Stimulated activated CD4-positive, alpha-beta T cell treated with anti-CD3 and anti-CD28 coated beads, Interleukin-4, amount 100 ng/mL, for 1 hour (primary cell): ENCODE results near the gene RPS24.

ENCODE experiments used
- DNase-seq: peaks from one replicate; pipeline ENCODE4 v3.0.0-alpha.2; 2020

The RPS24 gene

GRCh38 chr10:78028438-78029268 lies 5.0 kb upstream of the RPS24 start:
- no peak for DNase-seq

GRCh38 chr10:78029269-78030226 lies 4.1 kb upstream of the RPS24 start, which contains the start of gene POLR3A:
POLR3A (minus strand) TSS chr10:78029515; CDS start chr10:78029407, 108 bp downstream.
- DNase-seq = peak; percentile 91

- no peak for DNase-seq
Measured at GRCh38 chr10:78033387-78033636, 351 bp upstream of the RPS24 start.

- DNase-seq = no peak
Measured at GRCh38 chr10:78035025-78035424, 1.4 kb downstream of the RPS24 start.

- no peak for DNase-seq
Measured at GRCh38 chr10:78035437-78035836, 1.8 kb downstream of the RPS24 start.

- DNase-seq = no peak
Measured at GRCh38 chr10:78035933-78036583, 2.4 kb downstream of the RPS24 start.

GRCh38 chr10:78038105-78038504 lies 4.4 kb downstream of the RPS24 start:
- DNase-seq = no peak

- no peak for DNase-seq
Measured at GRCh38 chr10:78038791-78039547, 5.3 kb downstream of the RPS24 start.

- no peak for DNase-seq
Measured at GRCh38 chr10:78039743-78040142, 6.1 kb downstream of the RPS24 start.

- no peak for DNase-seq
Measured at GRCh38 chr10:78041170-78042057, 7.8 kb downstream of the RPS24 start.

GRCh38 chr10:78042058-78042751 lies 8.5 kb downstream of the RPS24 start:
- no peak for DNase-seq

- DNase-seq = no peak
Measured at GRCh38 chr10:78042752-78043104, 9.1 kb downstream of the RPS24 start.

- no peak for DNase-seq
Measured at GRCh38 chr10:78044179-78044578, 10.5 kb downstream of the RPS24 start.

GRCh38 chr10:78044699-78045098 lies 11.0 kb downstream of the RPS24 start:
- no peak for DNase-seq

GRCh38 chr10:78045237-78045636 lies 11.6 kb downstream of the RPS24 start:
- DNase-seq = peak; percentile 25

- DNase-seq = no peak
Measured at GRCh38 chr10:78045856-78046255, 12.2 kb downstream of the RPS24 start.

- no peak for DNase-seq
Measured at GRCh38 chr10:78046711-78047269, 13.1 kb downstream of the RPS24 start.

- DNase-seq = peak; percentile 86
Measured at GRCh38 chr10:78047314-78047891, 13.7 kb downstream of the RPS24 start.

GRCh38 chr10:78049851-78050250 lies 16.2 kb downstream of the RPS24 start:
- DNase-seq = no peak

GRCh38 chr10:78053211-78053868 lies 19.7 kb downstream of the RPS24 start:
- no peak for DNase-seq
